Stomach (tissue), 9 donors: ENCODE data around the gene ZNF629. TPM values are rescaled to one million over a fixed set of nuclear protein-coding genes. Genes with fewer than 3 reads are reported as not detected.

Experiments
- DNase-seq, 2 donors: peaks; one replicate each; pipeline versions ENCODE4 v3.0.0 to v3.0.0-alpha.2; 2013 to 2019
- H3K27ac ChIP-seq, 5 donors: fragments of 200-600 bp in 4 of 5; sonication (generic) in 4 of 5; one replicate each; pipeline ENCODE4 v1.5.1; 2013 to 2019; ENCODE audit warnings: mild to moderate bottlenecking in 1 of 5, moderate library complexity in 1 of 5
- H3K27me3 ChIP-seq, 3 donors: fragments of 200-600 bp; sonication (generic); one replicate each; pipeline ENCODE4 v1.5.1; 2017 to 2019; ENCODE audit warnings: mixed run types in 1 of 3
- H3K36me3 ChIP-seq, 4 donors: fragments of 200-600 bp; sonication (generic); 1 replicate in 3 of 4; 2 replicates in 1 of 4; pipeline ENCODE4 v1.5.1; 2016 to 2019
- H3K4me1 ChIP-seq, 4 donors: fragments of 200-600 bp; sonication (generic); one replicate each; pipeline ENCODE4 v1.5.1; 2016 to 2019
- H3K4me3 ChIP-seq, 4 donors: fragments of 200-600 bp; sonication (generic) in 3 of 4; one replicate each; pipeline ENCODE4 v1.5.1; 2016 to 2019; ENCODE audit warnings: mild to moderate bottlenecking in 1 of 4
- H3K9me3 ChIP-seq, 4 donors: fragments of 200-600 bp; sonication (generic); one replicate each; pipeline ENCODE4 v1.5.1; 2016 to 2019
- CTCF ChIP-seq, 7 experiments: fragments of 450-650 bp in 4 of 7; fragments of 200-600 bp in 3 of 7; sonication (generic) in 3 of 7; IDR thresholded peaks; one replicate each; pipeline ENCODE4 v1.5.1; 2016 to 2019; ENCODE audit warnings: antibody characterized with exemption in 7 of 7, control low read depth in 2 of 7, mild to moderate bottlenecking in 1 of 7
- EP300 ChIP-seq: sonication (generic); formaldehyde crosslinking; IDR thresholded peaks from one replicate; pipeline ENCODE4 v1.6.1; 2017; ENCODE audit warnings: antibody characterized with exemption
- POLR2A ChIP-seq, 4 donors: fragments of 450-650 bp; IDR thresholded peaks; one replicate each; pipeline ENCODE4 v1.6.1; 2016; ENCODE audit warnings: antibody characterized with exemption in 4 of 4, control low read depth in 2 of 4, mild to moderate bottlenecking in 1 of 4, moderate library complexity in 1 of 4
- POLR2AphosphoS5 ChIP-seq, 3 donors: sonication (generic); formaldehyde crosslinking; IDR thresholded peaks; one replicate each; pipeline ENCODE4 v1.6.1; 2016; ENCODE audit warnings: antibody characterized with exemption in 3 of 3
- WGBS, 5 donors: extraction: QIAGEN DNeasy Blood & Tissue Kit in 3 of 5; methylation state at CpG; one replicate each; pipeline versions ENCODE4 v1.1.5 to v1.1.7; 2013 to 2018; 5-methylcytosine and 5-hydroxymethylcytosine counted together
- intact Hi-C: fragments of 100-400 bp; cut with DNase I; formaldehyde crosslinking; loops from one replicate; pipeline ENCODE4 v1.15.1; 2023; ENCODE audit warnings: low total_unique reads
- polyA plus RNA-seq, 3 donors: library from polyadenylated mRNA; stranded (reverse); fragments of 200-250 nt; gene quantifications; one replicate each; pipeline ENCODE4 v1.2.3, GENCODE V29; 2013
- total RNA-seq, 5 donors: library from RNA; depleted of rRNA; stranded (reverse); fragments of >200 nt; gene quantifications; one replicate each; pipeline versions ENCODE4 v1.1.0 to v1.2.3, GENCODE V29; 2014 to 2016
- donor health status: healthy with polysubstance abuse.
- donor health status: Bipolar disorder and iron deficiency.
- donor health status: healthy.

ZNF629 gene
- total and polyA plus RNA-seq, 8 donors, result 4.4 to 21.3 (median 10.9) TPM

GRCh38 chr16:30769379-30770089, 17.5 kb downstream of the ZNF629 start:
- WGBS, 5 donors, result 89 to 94% (median 93%) methylated on average over 12 to 17 of the region's 17 CpGs
- peaks cover 88 to 100% (median 100%) of the 10 kb centered on the region in 4 donors for H3K36me3 ChIP-seq
- H3K27me3 ChIP-seq, result no peaks in the 10 kb centered on the region
- H3K27ac ChIP-seq, result no peak overlapping the region
- H3K4me1 ChIP-seq, result peaks cover 0 to 9% (median 5%) of the 10 kb centered on the region in 4 donors
- TF ChIP-seq POLR2AphosphoS5 (IDR thresholded peaks at IDR 0.05) (no peak), CTCF (IDR thresholded peaks at IDR 0.05) (no peak), EP300 (no peak), POLR2A (IDR thresholded peaks at IDR 0.05) (no peak)
- DNase-seq, result no peak
- H3K4me3 ChIP-seq, result no peak overlapping the region
- intact Hi-C loops, result no loop called here
- H3K9me3 ChIP-seq, result no peaks in the 10 kb centered on the region

- no peak overlapping the region for H3K27ac ChIP-seq
- TF ChIP-seq CTCF (IDR thresholded peaks at IDR 0.05), result no peak
- no peak for TF ChIP-seq POLR2AphosphoS5 (IDR thresholded peaks at IDR 0.05)
- H3K36me3 ChIP-seq, result peaks cover 87 to 100% (median 100%) of the 10 kb centered on the region in 4 donors
- WGBS, 5 donors, result 94 to 97% (median 95%) methylated on average over 17 to 23 of the region's 23 CpGs
- H3K27me3 ChIP-seq, result no peaks in the 10 kb centered on the region
- H3K4me3 ChIP-seq, result no peak overlapping the region
- no peak for DNase-seq
- H3K4me1 ChIP-seq, result peaks cover 3 to 15% (median 10%) of the 10 kb centered on the region in 4 donors
- intact Hi-C loops, result no loop called here
- H3K9me3 ChIP-seq, result no peaks in the 10 kb centered on the region
Observed at GRCh38 chr16:30768583-30769181, 18.3 kb downstream of the ZNF629 start.

GRCh38 chr16:30767767-30768465, 19.1 kb downstream of the ZNF629 start:
- peaks cover 82 to 100% (median 99%) of the 10 kb centered on the region in 4 donors for H3K36me3 ChIP-seq
- H3K27ac ChIP-seq, result no peak overlapping the region
- TF ChIP-seq CTCF (IDR thresholded peaks at IDR 0.05) (no peak), EP300 (no peak), POLR2A (IDR thresholded peaks at IDR 0.05) (no peak), POLR2AphosphoS5 (IDR thresholded peaks at IDR 0.05) (no peak)
- no peaks in the 10 kb centered on the region for H3K9me3 ChIP-seq
- WGBS, 5 donors, result 85 to 94% (median 92%) methylated on average over 18 of the region's 18 CpGs
- no peak overlapping the region for H3K4me3 ChIP-seq
- no peaks in the 10 kb centered on the region for H3K27me3 ChIP-seq
- intact Hi-C loops, result no loop called here
- DNase-seq, result no peak
- peaks cover 11 to 23% (median 18%) of the 10 kb centered on the region in 4 donors for H3K4me1 ChIP-seq

- peaks cover 16 to 28% (median 23%) of the 10 kb centered on the region in 4 donors for H3K4me1 ChIP-seq
- intact Hi-C loops, result no loop called here
- TF ChIP-seq EP300 (no peak), POLR2A (IDR thresholded peaks at IDR 0.05) (no peak), CTCF (IDR thresholded peaks at IDR 0.05) (no peak), POLR2AphosphoS5 (IDR thresholded peaks at IDR 0.05) (no peak)
- H3K4me3 ChIP-seq, result no peak overlapping the region
- 70 to 81% (median 77%) methylated on average over 4 of the region's 4 CpGs for WGBS, 5 donors
- H3K36me3 ChIP-seq, result peaks cover 76 to 90% (median 89%) of the 10 kb centered on the region in 4 donors
- H3K27me3 ChIP-seq, result no peaks in the 10 kb centered on the region
- H3K27ac ChIP-seq, result no peak overlapping the region
- H3K9me3 ChIP-seq, result no peaks in the 10 kb centered on the region
- no peak for DNase-seq
Observed at GRCh38 chr16:30766933-30767284, 20.1 kb downstream of the ZNF629 start.
